Glutamatergic neuron (in vitro differentiated cells): Measurements from ENCODE around the gene CYFIP2. TPM values are rescaled to one million over a fixed set of nuclear protein-coding genes. Genes with fewer than 3 reads are reported as not detected.

ENCODE experiments used
- DNase-seq: peaks from one replicate; pipeline ENCODE4 v3.0.0; 2022
- H3K27ac Mint-ChIP-seq: one replicate; pipeline ENCODE4 v1.8.0; 2020; ENCODE audit warnings: mild to moderate bottlenecking, mixed read lengths, inconsistent platforms; ENCODE audit not compliant: unreplicated experiment
- H3K27me3 Mint-ChIP-seq: one replicate; pipeline ENCODE4 v1.8.0; 2020; ENCODE audit warnings: mild to moderate bottlenecking, moderate library complexity, mixed read lengths, inconsistent platforms; ENCODE audit not compliant: unreplicated experiment
- H3K36me3 Mint-ChIP-seq: one replicate; pipeline ENCODE4 v1.8.0; 2020; ENCODE audit warnings: mild to moderate bottlenecking, mixed read lengths, inconsistent platforms; ENCODE audit not compliant: unreplicated experiment
- H3K4me1 Mint-ChIP-seq: one replicate; pipeline ENCODE4 v1.8.0; 2020; ENCODE audit warnings: mild to moderate bottlenecking, low read depth, mixed read lengths, inconsistent platforms; ENCODE audit not compliant: unreplicated experiment
- H3K4me3 Mint-ChIP-seq: one replicate; pipeline ENCODE4 v1.8.0; 2020; ENCODE audit warnings: mild to moderate bottlenecking, mixed read lengths, inconsistent platforms; ENCODE audit not compliant: unreplicated experiment
- H3K9me3 Mint-ChIP-seq: one replicate; pipeline ENCODE4 v1.8.0; 2020; ENCODE audit warnings: mild to moderate bottlenecking, moderate library complexity, mixed read lengths, inconsistent platforms; ENCODE audit not compliant: unreplicated experiment
- total RNA-seq: library from RNA; stranded (reverse); fragmentation: NEBNext Ultra II Directional; extraction: Animal tissue kit (Norgen Biotek cat#: 25700); gene quantifications from one replicate; pipeline ENCODE4 v1.2.1, GENCODE V29; 2021; ENCODE audit not compliant: unreplicated experiment
- TF ChIP-seq, protein P1 (sequence below): fragments of 200-600 bp; sonication (generic); IDR thresholded peaks from one replicate; pipeline ENCODE4 v1.5.0; 2021; ENCODE audit not compliant: partially characterized antibody, unreplicated experiment

The CYFIP2 gene
- total RNA-seq, 1 donor from 2014 or later, result 120 TPM

DNA sequence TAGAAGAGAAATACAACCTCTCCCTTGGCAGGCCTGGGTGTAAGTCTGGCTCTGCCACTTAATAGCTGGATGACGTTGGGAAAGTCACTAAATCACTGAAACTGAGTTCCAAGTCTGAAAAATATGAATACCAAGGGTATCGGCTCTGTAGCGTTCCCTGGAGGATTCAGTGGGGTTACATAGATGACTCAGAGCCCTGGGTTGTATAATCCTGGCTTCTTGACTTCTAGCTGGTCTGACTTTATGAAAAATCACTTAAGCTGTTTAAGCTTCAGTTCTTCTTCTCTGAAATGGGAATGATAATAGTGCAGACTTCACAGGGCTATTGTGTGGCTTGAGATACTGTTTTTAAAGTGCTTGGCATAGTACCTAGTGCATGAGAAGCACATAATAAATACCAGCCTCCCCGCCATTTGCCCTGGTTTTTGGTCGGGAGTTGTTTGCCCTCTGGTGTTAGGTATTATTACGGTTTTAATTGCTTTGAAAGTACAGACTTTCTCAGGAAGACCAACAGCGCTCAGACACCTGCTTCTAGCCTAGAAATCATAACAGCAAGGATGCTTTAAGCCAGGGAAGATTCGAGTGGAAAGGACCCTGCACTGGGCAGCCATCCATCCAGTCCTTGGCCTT, 43.0 kb downstream of the CYFIP2 start:
- H3K27me3 Mint-ChIP-seq, result peaks cover 2% of the 10 kb centered on the region
- H3K4me1 Mint-ChIP-seq, result no peaks in the 10 kb centered on the region
- no peaks in the 10 kb centered on the region for H3K36me3 Mint-ChIP-seq
- no peak overlapping the region for H3K4me3 Mint-ChIP-seq
- TF ChIP-seq, protein P1, sequence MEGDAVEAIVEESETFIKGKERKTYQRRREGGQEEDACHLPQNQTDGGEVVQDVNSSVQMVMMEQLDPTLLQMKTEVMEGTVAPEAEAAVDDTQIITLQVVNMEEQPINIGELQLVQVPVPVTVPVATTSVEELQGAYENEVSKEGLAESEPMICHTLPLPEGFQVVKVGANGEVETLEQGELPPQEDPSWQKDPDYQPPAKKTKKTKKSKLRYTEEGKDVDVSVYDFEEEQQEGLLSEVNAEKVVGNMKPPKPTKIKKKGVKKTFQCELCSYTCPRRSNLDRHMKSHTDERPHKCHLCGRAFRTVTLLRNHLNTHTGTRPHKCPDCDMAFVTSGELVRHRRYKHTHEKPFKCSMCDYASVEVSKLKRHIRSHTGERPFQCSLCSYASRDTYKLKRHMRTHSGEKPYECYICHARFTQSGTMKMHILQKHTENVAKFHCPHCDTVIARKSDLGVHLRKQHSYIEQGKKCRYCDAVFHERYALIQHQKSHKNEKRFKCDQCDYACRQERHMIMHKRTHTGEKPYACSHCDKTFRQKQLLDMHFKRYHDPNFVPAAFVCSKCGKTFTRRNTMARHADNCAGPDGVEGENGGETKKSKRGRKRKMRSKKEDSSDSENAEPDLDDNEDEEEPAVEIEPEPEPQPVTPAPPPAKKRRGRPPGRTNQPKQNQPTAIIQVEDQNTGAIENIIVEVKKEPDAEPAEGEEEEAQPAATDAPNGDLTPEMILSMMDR, result no peak
- H3K9me3 Mint-ChIP-seq, result no peaks in the 10 kb centered on the region
- DNase-seq, result no peak
- H3K27ac Mint-ChIP-seq, result no peak overlapping the region

DNA sequence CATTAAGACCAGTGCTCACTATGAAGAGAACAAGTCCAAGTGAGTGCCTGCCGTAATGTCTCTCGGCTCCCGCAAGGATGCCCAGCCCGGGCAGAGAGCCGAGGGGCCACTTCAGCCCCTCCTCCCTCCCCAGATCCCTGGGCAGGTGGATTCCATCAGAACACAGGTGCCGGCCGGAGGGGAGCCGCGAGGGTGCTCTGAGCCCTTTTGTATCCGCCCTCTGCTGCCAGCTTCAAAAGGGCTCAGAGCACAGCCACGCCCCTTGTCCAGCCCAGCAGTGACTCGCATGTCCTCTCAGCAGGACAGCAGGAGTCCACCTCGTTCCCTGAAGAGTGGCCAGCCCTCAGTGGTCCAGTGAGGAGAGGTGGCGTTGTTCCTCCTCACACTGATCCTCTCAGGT, 43.9 kb downstream of the CYFIP2 start:
- TF ChIP-seq, protein P1, result no peak
- no peaks in the 10 kb centered on the region for H3K36me3 Mint-ChIP-seq
- DNase-seq, result no peak
- no peaks in the 10 kb centered on the region for H3K4me1 Mint-ChIP-seq
- H3K27me3 Mint-ChIP-seq, result peaks cover 2% of the 10 kb centered on the region
- no peak overlapping the region for H3K4me3 Mint-ChIP-seq
- no peak overlapping the region for H3K27ac Mint-ChIP-seq
- no peaks in the 10 kb centered on the region for H3K9me3 Mint-ChIP-seq

DNA sequence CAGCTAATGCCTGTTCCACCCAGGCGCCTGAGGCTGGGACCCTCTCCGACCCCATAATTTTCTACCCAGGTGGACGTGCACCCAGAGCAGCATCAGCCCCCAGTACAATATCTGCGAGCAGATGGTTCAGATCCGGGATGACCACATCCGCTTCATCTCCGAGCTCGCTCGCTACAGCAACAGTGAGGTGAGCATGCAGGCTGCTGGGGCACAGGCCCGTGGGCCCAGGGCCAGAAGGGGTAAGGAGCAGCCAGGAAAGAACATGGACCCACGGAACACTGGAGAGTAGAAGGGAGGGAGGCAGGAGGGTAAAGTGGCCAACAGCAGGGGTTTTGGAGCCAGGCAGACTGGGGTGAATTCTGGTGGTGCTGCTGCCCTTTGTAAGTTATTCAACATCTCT, 45.7 kb downstream of the CYFIP2 start:
- H3K27me3 Mint-ChIP-seq, result no peaks in the 10 kb centered on the region

DNA sequence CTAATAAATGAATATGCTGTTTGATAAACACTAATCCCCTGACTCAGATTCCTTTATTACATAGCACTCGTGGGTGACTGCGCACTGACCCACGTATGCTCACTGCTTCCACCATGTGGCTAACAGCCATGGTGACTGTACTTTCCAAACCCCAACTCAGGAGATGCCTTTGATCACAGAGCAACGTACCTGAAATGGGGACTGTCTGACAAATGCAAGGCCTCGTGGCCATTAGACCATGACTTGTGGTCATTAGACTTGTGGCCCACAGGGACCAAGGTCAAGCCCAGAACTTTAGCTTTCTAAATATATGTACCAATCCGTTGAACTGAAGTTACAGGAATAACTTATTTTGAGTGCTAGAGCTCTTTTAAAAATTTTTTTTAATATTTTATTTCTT, 46.6 kb downstream of the CYFIP2 start:
- TF ChIP-seq, protein P1, result peak; percentile 45
- Mint-ChIP-seq H3K4me3 (no peak overlapping the region), H3K4me1 (no peaks in the 10 kb centered on the region), H3K36me3 (no peaks in the 10 kb centered on the region), H3K9me3 (no peaks in the 10 kb centered on the region), H3K27ac (no peak overlapping the region), H3K27me3 (no peaks in the 10 kb centered on the region)
- DNase-seq, result peak; percentile 48

More for the DNA sequence above, 45.7 kb downstream of the CYFIP2 start:
- no peaks in the 10 kb centered on the region for H3K36me3 Mint-ChIP-seq
- no peak overlapping the region for H3K4me3 Mint-ChIP-seq
- H3K9me3 Mint-ChIP-seq, result no peaks in the 10 kb centered on the region
- no peak for DNase-seq
- no peak overlapping the region for H3K27ac Mint-ChIP-seq
- TF ChIP-seq, protein P1, result no peak
- no peaks in the 10 kb centered on the region for H3K4me1 Mint-ChIP-seq

DNA sequence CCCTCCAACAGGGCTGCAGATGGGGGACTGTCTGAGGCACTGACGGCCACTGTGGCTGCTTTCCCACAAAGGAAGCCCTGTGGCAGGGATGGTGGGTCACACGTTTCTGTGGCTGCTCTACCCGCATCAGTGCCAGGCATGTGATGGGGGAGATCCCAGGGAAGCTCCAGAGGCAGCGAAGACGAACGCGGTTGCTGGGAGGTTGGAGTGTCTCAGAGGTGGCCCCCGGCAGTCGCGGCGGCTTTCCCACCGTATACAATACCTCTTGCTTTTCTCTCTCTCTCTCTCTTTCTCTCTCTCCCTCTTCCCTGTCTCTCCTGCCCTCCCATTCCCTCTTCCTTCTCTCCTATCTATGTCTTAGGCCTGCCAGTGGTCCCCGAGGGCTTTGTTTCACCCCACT, 56.7 kb downstream of the CYFIP2 start:
- peaks cover 7% of the 10 kb centered on the region for H3K36me3 Mint-ChIP-seq
- no peaks in the 10 kb centered on the region for H3K27me3 Mint-ChIP-seq
- no peaks in the 10 kb centered on the region for H3K4me1 Mint-ChIP-seq
- DNase-seq, result no peak
- TF ChIP-seq, protein P1, result no peak
- H3K27ac Mint-ChIP-seq, result no peak overlapping the region
- H3K4me3 Mint-ChIP-seq, result no peak overlapping the region
- H3K9me3 Mint-ChIP-seq, result no peaks in the 10 kb centered on the region
